ENCODE results near the gene IL10RA.
A peak's percentile ranks its signal among the peaks of the same experiment; 100 is the strongest.
"Not testable (repeated sequence)": the region's sequence is repeated elsewhere in the genome, so short reads cannot be mapped to it uniquely, and the experiment has no call there.

The IL10RA gene

GRCh38 chr11:117947751-117948150 is 38.4 kb upstream of the IL10RA start:
- H3K9me3 ChIP-seq (ENCODE audit: control insufficient read depth in 1 of 2, low read length in 2 of 2); H3K27me3 ChIP-seq (ENCODE audit: control insufficient read depth in 1 of 2, insufficient read depth in 2 of 2, low read length in 2 of 2); H3K36me3 ChIP-seq (ENCODE audit: control insufficient read depth in 1 of 2, insufficient read depth in 2 of 2, low read length in 2 of 2); H3K9ac ChIP-seq (ENCODE audit: low read depth in 1 of 2, low read length in 2 of 2); H3K4me3 ChIP-seq (ENCODE audit: low read depth in 1 of 2, low read length in 2 of 2); H3K27ac ChIP-seq (ENCODE audit: low read depth, low read length): not testable (repeated sequence)
- peaks cover 17 to 23% of the 10 kb centered on the region in 2 donors for H3K4me1 ChIP-seq (ENCODE audit: control insufficient read depth in 1 of 2, insufficient read depth in 2 of 2, low read length in 2 of 2)

- not testable (repeated sequence) for H3K27ac ChIP-seq (ENCODE audit: low read depth, low read length); H3K9ac ChIP-seq (ENCODE audit: low read depth in 1 of 2, low read length in 2 of 2); H3K27me3 ChIP-seq (ENCODE audit: control insufficient read depth in 1 of 2, insufficient read depth in 2 of 2, low read length in 2 of 2); H3K9me3 ChIP-seq (ENCODE audit: control insufficient read depth in 1 of 2, low read length in 2 of 2); H3K36me3 ChIP-seq (ENCODE audit: control insufficient read depth in 1 of 2, insufficient read depth in 2 of 2, low read length in 2 of 2); H3K4me3 ChIP-seq (ENCODE audit: low read depth in 1 of 2, low read length in 2 of 2)
- peaks cover 24% of the 10 kb centered on the region in 2 donors for H3K4me1 ChIP-seq (ENCODE audit: control insufficient read depth in 1 of 2, insufficient read depth in 2 of 2, low read length in 2 of 2)
Observed at GRCh38 chr11:117948466-117948865, 37.7 kb upstream of the IL10RA start.

GRCh38 chr11:117949062-117949461 is 37.1 kb upstream of the IL10RA start:
- H3K9me3 ChIP-seq (ENCODE audit: control insufficient read depth in 1 of 2, low read length in 2 of 2): no peaks in the 10 kb centered on the region
- no peaks in the 10 kb centered on the region for H3K36me3 ChIP-seq (ENCODE audit: control insufficient read depth in 1 of 2, insufficient read depth in 2 of 2, low read length in 2 of 2)
- H3K27ac ChIP-seq (ENCODE audit: low read depth, low read length): no peak overlapping the region
- peaks cover 24 to 29% of the 10 kb centered on the region in 2 donors for H3K4me1 ChIP-seq (ENCODE audit: control insufficient read depth in 1 of 2, insufficient read depth in 2 of 2, low read length in 2 of 2)
- H3K9ac ChIP-seq (ENCODE audit: low read depth in 1 of 2, low read length in 2 of 2): no peak overlapping the region
- no peak overlapping the region for H3K4me3 ChIP-seq (ENCODE audit: low read depth in 1 of 2, low read length in 2 of 2)
- H3K27me3 ChIP-seq (ENCODE audit: control insufficient read depth in 1 of 2, insufficient read depth in 2 of 2, low read length in 2 of 2): no peaks in the 10 kb centered on the region

- Histone ChIP-seq H3K4me1 (ENCODE audit: control insufficient read depth in 1 of 2, insufficient read depth in 2 of 2, low read length in 2 of 2) (peaks cover 24 to 29% of the 10 kb centered on the region in 2 donors), H3K9ac (ENCODE audit: low read depth in 1 of 2, low read length in 2 of 2) (no peak overlapping the region), H3K36me3 (ENCODE audit: control insufficient read depth in 1 of 2, insufficient read depth in 2 of 2, low read length in 2 of 2) (no peaks in the 10 kb centered on the region), H3K4me3 (ENCODE audit: low read depth in 1 of 2, low read length in 2 of 2) (no peak overlapping the region), H3K27ac (ENCODE audit: low read depth, low read length) (no peak overlapping the region), H3K9me3 (ENCODE audit: control insufficient read depth in 1 of 2, low read length in 2 of 2) (no peaks in the 10 kb centered on the region), H3K27me3 (ENCODE audit: control insufficient read depth in 1 of 2, insufficient read depth in 2 of 2, low read length in 2 of 2) (no peaks in the 10 kb centered on the region)
Observed at GRCh38 chr11:117950301-117950700, 35.9 kb upstream of the IL10RA start.

GRCh38 chr11:117950993-117951961 is 34.9 kb upstream of the IL10RA start:
- Histone ChIP-seq H3K27ac (ENCODE audit: low read depth, low read length) (no peak overlapping the region), H3K4me3 (ENCODE audit: low read depth in 1 of 2, low read length in 2 of 2) (no peak overlapping the region), H3K4me1 (ENCODE audit: control insufficient read depth in 1 of 2, insufficient read depth in 2 of 2, low read length in 2 of 2) (peaks cover 24 to 29% of the 10 kb centered on the region in 2 donors), H3K9me3 (ENCODE audit: control insufficient read depth in 1 of 2, low read length in 2 of 2) (no peaks in the 10 kb centered on the region), H3K27me3 (ENCODE audit: control insufficient read depth in 1 of 2, insufficient read depth in 2 of 2, low read length in 2 of 2) (no peaks in the 10 kb centered on the region), H3K36me3 (ENCODE audit: control insufficient read depth in 1 of 2, insufficient read depth in 2 of 2, low read length in 2 of 2) (no peaks in the 10 kb centered on the region), H3K9ac (ENCODE audit: low read depth in 1 of 2, low read length in 2 of 2) (peak overlapping the region; percentile 10 to 23)

GRCh38 chr11:117953024-117953671 is 33.0 kb upstream of the IL10RA start:
- Histone ChIP-seq H3K9me3 (ENCODE audit: control insufficient read depth in 1 of 2, low read length in 2 of 2) (no peaks in the 10 kb centered on the region), H3K36me3 (ENCODE audit: control insufficient read depth in 1 of 2, insufficient read depth in 2 of 2, low read length in 2 of 2) (no peaks in the 10 kb centered on the region), H3K4me1 (ENCODE audit: control insufficient read depth in 1 of 2, insufficient read depth in 2 of 2, low read length in 2 of 2) (peaks cover 21 to 29% of the 10 kb centered on the region in 2 donors), H3K9ac (ENCODE audit: low read depth in 1 of 2, low read length in 2 of 2) (no peak overlapping the region), H3K27me3 (ENCODE audit: control insufficient read depth in 1 of 2, insufficient read depth in 2 of 2, low read length in 2 of 2) (no peaks in the 10 kb centered on the region), H3K4me3 (ENCODE audit: low read depth in 1 of 2, low read length in 2 of 2) (no peak overlapping the region), H3K27ac (ENCODE audit: low read depth, low read length) (no peak overlapping the region)

- H3K9ac ChIP-seq (ENCODE audit: low read depth in 1 of 2, low read length in 2 of 2): no peak overlapping the region
- no peaks in the 10 kb centered on the region for H3K4me1 ChIP-seq (ENCODE audit: control insufficient read depth in 1 of 2, insufficient read depth in 2 of 2, low read length in 2 of 2)
- no peaks in the 10 kb centered on the region for H3K36me3 ChIP-seq (ENCODE audit: control insufficient read depth in 1 of 2, insufficient read depth in 2 of 2, low read length in 2 of 2)
- no peaks in the 10 kb centered on the region for H3K27me3 ChIP-seq (ENCODE audit: control insufficient read depth in 1 of 2, insufficient read depth in 2 of 2, low read length in 2 of 2)
- no peaks in the 10 kb centered on the region for H3K9me3 ChIP-seq (ENCODE audit: control insufficient read depth in 1 of 2, low read length in 2 of 2)
- no peak overlapping the region for H3K27ac ChIP-seq (ENCODE audit: low read depth, low read length)
- H3K4me3 ChIP-seq (ENCODE audit: low read depth in 1 of 2, low read length in 2 of 2): no peak overlapping the region
Observed at GRCh38 chr11:117958949-117959348, 27.2 kb upstream of the IL10RA start.

- no peaks in the 10 kb centered on the region for H3K4me1 ChIP-seq (ENCODE audit: control insufficient read depth in 1 of 2, insufficient read depth in 2 of 2, low read length in 2 of 2)
Observed at GRCh38 chr11:117959438-117960149, 26.6 kb upstream of the IL10RA start.

GRCh38 chr11:117960406-117960805 is 25.8 kb upstream of the IL10RA start:
- H3K9me3 ChIP-seq (ENCODE audit: control insufficient read depth in 1 of 2, low read length in 2 of 2): no peaks in the 10 kb centered on the region
- H3K4me3 ChIP-seq (ENCODE audit: low read depth in 1 of 2, low read length in 2 of 2): no peak overlapping the region
- H3K9ac ChIP-seq (ENCODE audit: low read depth in 1 of 2, low read length in 2 of 2): no peak overlapping the region
- no peaks in the 10 kb centered on the region for H3K4me1 ChIP-seq (ENCODE audit: control insufficient read depth in 1 of 2, insufficient read depth in 2 of 2, low read length in 2 of 2)
- no peaks in the 10 kb centered on the region for H3K36me3 ChIP-seq (ENCODE audit: control insufficient read depth in 1 of 2, insufficient read depth in 2 of 2, low read length in 2 of 2)
- no peak overlapping the region for H3K27ac ChIP-seq (ENCODE audit: low read depth, low read length)
- no peaks in the 10 kb centered on the region for H3K27me3 ChIP-seq (ENCODE audit: control insufficient read depth in 1 of 2, insufficient read depth in 2 of 2, low read length in 2 of 2)

More at GRCh38 chr11:117959438-117960149, 26.6 kb upstream of the IL10RA start:
- H3K36me3 ChIP-seq (ENCODE audit: control insufficient read depth in 1 of 2, insufficient read depth in 2 of 2, low read length in 2 of 2): no peaks in the 10 kb centered on the region
- H3K4me3 ChIP-seq (ENCODE audit: low read depth in 1 of 2, low read length in 2 of 2): no peak overlapping the region
- H3K9me3 ChIP-seq (ENCODE audit: control insufficient read depth in 1 of 2, low read length in 2 of 2): no peaks in the 10 kb centered on the region
- H3K9ac ChIP-seq (ENCODE audit: low read depth in 1 of 2, low read length in 2 of 2): no peak overlapping the region
- H3K27ac ChIP-seq (ENCODE audit: low read depth, low read length): no peak overlapping the region
- no peaks in the 10 kb centered on the region for H3K27me3 ChIP-seq (ENCODE audit: control insufficient read depth in 1 of 2, insufficient read depth in 2 of 2, low read length in 2 of 2)

- H3K36me3 ChIP-seq (ENCODE audit: control insufficient read depth in 1 of 2, insufficient read depth in 2 of 2, low read length in 2 of 2): no peaks in the 10 kb centered on the region
- H3K4me1 ChIP-seq (ENCODE audit: control insufficient read depth in 1 of 2, insufficient read depth in 2 of 2, low read length in 2 of 2): no peaks in the 10 kb centered on the region
- no peak overlapping the region for H3K27ac ChIP-seq (ENCODE audit: low read depth, low read length)
- H3K27me3 ChIP-seq (ENCODE audit: control insufficient read depth in 1 of 2, insufficient read depth in 2 of 2, low read length in 2 of 2): no peaks in the 10 kb centered on the region
- no peaks in the 10 kb centered on the region for H3K9me3 ChIP-seq (ENCODE audit: control insufficient read depth in 1 of 2, low read length in 2 of 2)
- no peak overlapping the region for H3K4me3 ChIP-seq (ENCODE audit: low read depth in 1 of 2, low read length in 2 of 2)
- H3K9ac ChIP-seq (ENCODE audit: low read depth in 1 of 2, low read length in 2 of 2): no peak overlapping the region
Observed at GRCh38 chr11:117961896-117962295, 24.3 kb upstream of the IL10RA start.
